Stomach (tissue), 9 donors: ENCODE data around the gene ZFHX3. TPM values are rescaled to one million over a fixed set of nuclear protein-coding genes. Genes with fewer than 3 reads are reported as not detected.

Experiments used
- DNase-seq, 2 donors: peaks; one replicate each; pipeline versions ENCODE4 v3.0.0 to v3.0.0-alpha.2; 2013 to 2019
- H3K27ac ChIP-seq, 5 donors: fragments of 200-600 bp in 4 of 5; sonication (generic) in 4 of 5; one replicate each; pipeline ENCODE4 v1.5.1; 2013 to 2019; ENCODE audit warnings: mild to moderate bottlenecking in 1 of 5, moderate library complexity in 1 of 5
- H3K27me3 ChIP-seq, 3 donors: fragments of 200-600 bp; sonication (generic); one replicate each; pipeline ENCODE4 v1.5.1; 2017 to 2019; ENCODE audit warnings: mixed run types in 1 of 3
- H3K36me3 ChIP-seq, 4 donors: fragments of 200-600 bp; sonication (generic); 1 replicate in 3 of 4; 2 replicates in 1 of 4; pipeline ENCODE4 v1.5.1; 2016 to 2019
- H3K4me1 ChIP-seq, 4 donors: fragments of 200-600 bp; sonication (generic); one replicate each; pipeline ENCODE4 v1.5.1; 2016 to 2019
- H3K4me3 ChIP-seq, 4 donors: fragments of 200-600 bp; sonication (generic) in 3 of 4; one replicate each; pipeline ENCODE4 v1.5.1; 2016 to 2019; ENCODE audit warnings: mild to moderate bottlenecking in 1 of 4
- H3K9me3 ChIP-seq, 4 donors: fragments of 200-600 bp; sonication (generic); one replicate each; pipeline ENCODE4 v1.5.1; 2016 to 2019
- EP300 ChIP-seq: sonication (generic); formaldehyde crosslinking; IDR thresholded peaks from one replicate; pipeline ENCODE4 v1.6.1; 2017; ENCODE audit warnings: antibody characterized with exemption
- POLR2A ChIP-seq, 4 donors: fragments of 450-650 bp; IDR thresholded peaks; one replicate each; pipeline ENCODE4 v1.6.1; 2016; ENCODE audit warnings: antibody characterized with exemption in 4 of 4, control low read depth in 2 of 4, mild to moderate bottlenecking in 1 of 4, moderate library complexity in 1 of 4
- POLR2AphosphoS5 ChIP-seq, 3 donors: sonication (generic); formaldehyde crosslinking; IDR thresholded peaks; one replicate each; pipeline ENCODE4 v1.6.1; 2016; ENCODE audit warnings: antibody characterized with exemption in 3 of 3
- WGBS, 5 donors: extraction: QIAGEN DNeasy Blood & Tissue Kit in 3 of 5; methylation state at CpG; one replicate each; pipeline versions ENCODE4 v1.1.5 to v1.1.7; 2013 to 2018; 5-methylcytosine and 5-hydroxymethylcytosine counted together
- intact Hi-C: fragments of 100-400 bp; cut with DNase I; formaldehyde crosslinking; loops from one replicate; pipeline ENCODE4 v1.15.1; 2023; ENCODE audit warnings: low total_unique reads
- polyA plus RNA-seq, 3 donors: library from polyadenylated mRNA; stranded (reverse); fragments of 200-250 nt; gene quantifications; one replicate each; pipeline ENCODE4 v1.2.3, GENCODE V29; 2013
- total RNA-seq, 5 donors: library from RNA; depleted of rRNA; stranded (reverse); fragments of >200 nt; gene quantifications; one replicate each; pipeline versions ENCODE4 v1.1.0 to v1.2.3, GENCODE V29; 2014 to 2016
- TF ChIP-seq, protein P1 (sequence below), 7 experiments: fragments of 450-650 bp in 4 of 7; fragments of 200-600 bp in 3 of 7; sonication (generic) in 3 of 7; IDR thresholded peaks; one replicate each; pipeline ENCODE4 v1.5.1; 2016 to 2019; ENCODE audit warnings: antibody characterized with exemption in 7 of 7, control low read depth in 2 of 7, mild to moderate bottlenecking in 1 of 7
- donor health status: healthy with polysubstance abuse.
- donor health status: Bipolar disorder and iron deficiency.
- donor health status: healthy.

ZFHX3 gene
- total and polyA plus RNA-seq, 8 donors: 1.1 to 27.5 (median 11.8) TPM

DNA sequence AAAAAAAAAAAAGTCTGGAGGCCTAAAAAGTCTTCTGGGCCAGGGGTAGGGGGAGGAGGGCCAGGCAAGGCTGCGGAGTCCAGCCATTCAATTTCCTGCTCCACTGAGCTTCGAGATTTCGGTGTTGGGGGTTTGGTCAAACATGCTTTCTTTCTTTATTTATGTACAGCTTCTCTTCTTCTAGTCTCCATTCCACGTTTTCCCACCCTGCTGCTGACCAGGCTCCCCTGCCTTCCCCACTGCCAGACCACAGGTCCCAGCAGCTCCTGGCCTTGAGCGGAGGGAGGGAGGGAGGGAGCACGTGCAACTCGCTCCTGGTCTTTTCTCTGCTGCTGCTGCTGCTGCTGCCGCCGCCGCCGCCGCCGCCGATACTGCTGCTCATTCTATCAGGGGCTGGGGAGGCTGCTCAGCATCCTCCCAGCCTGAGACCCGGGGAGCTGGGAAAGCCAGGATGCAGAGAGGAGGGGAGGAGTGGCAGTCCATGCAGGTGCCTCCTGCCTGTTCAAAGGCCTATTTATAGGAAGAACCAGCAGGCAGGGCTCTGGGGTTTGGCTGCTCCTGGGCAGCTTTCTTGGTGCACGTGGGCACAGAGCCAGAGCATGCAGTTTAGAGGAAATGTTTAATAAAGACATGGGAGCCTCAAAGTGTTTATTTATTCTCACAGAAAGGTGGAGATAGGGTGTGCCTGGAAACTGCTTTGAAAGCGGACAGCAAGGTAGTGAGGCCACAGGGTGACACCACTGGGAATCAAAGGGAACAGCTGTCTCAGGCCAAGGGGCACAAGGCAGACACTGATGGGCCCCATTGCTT is 23.4 kb upstream of the ZFHX3 start:
- Histone ChIP-seq H3K4me1 (peaks cover 20 to 54% (median 38%) of the 10 kb centered on the region in 4 donors), H3K9me3 (no peaks in the 10 kb centered on the region), H3K27ac (peak overlapping the region; percentile 19 to 87 (median 78)), H3K4me3 (peak overlapping the region; percentile 29 to 48 (median 37)), H3K27me3 (peaks cover 0 to 12% (median 10%) of the 10 kb centered on the region in 3 donors), H3K36me3 (no peaks in the 10 kb centered on the region)
- DNase-seq: peak; percentile 59 to 88
- WGBS, 5 donors: 3 to 5% (median 3%) methylated on average over 15 to 17 of the region's 17 CpGs
- intact Hi-C loops: no loop called here
- TF ChIP-seq, protein P1, sequence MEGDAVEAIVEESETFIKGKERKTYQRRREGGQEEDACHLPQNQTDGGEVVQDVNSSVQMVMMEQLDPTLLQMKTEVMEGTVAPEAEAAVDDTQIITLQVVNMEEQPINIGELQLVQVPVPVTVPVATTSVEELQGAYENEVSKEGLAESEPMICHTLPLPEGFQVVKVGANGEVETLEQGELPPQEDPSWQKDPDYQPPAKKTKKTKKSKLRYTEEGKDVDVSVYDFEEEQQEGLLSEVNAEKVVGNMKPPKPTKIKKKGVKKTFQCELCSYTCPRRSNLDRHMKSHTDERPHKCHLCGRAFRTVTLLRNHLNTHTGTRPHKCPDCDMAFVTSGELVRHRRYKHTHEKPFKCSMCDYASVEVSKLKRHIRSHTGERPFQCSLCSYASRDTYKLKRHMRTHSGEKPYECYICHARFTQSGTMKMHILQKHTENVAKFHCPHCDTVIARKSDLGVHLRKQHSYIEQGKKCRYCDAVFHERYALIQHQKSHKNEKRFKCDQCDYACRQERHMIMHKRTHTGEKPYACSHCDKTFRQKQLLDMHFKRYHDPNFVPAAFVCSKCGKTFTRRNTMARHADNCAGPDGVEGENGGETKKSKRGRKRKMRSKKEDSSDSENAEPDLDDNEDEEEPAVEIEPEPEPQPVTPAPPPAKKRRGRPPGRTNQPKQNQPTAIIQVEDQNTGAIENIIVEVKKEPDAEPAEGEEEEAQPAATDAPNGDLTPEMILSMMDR (IDR thresholded peaks at IDR 0.05): no peak
- TF ChIP-seq POLR2AphosphoS5 (IDR thresholded peaks at IDR 0.05) (no peak), POLR2A (IDR thresholded peaks at IDR 0.05) (no peak), EP300 (no peak)

- Histone ChIP-seq H3K27me3 (peaks cover 0 to 29% (median 26%) of the 10 kb centered on the region in 3 donors), H3K27ac (peak overlapping the region in 4 of 5 donors; percentile 78 to 87 (median 84)), H3K4me3 (no peak overlapping the region), H3K36me3 (no peaks in the 10 kb centered on the region), H3K9me3 (no peaks in the 10 kb centered on the region), H3K4me1 (peaks cover 28 to 70% (median 53%) of the 10 kb centered on the region in 4 donors)
- WGBS, 5 donors: 83 to 91% (median 87%) methylated on average over 5 of the region's 5 CpGs
- TF ChIP-seq, protein P1 (IDR thresholded peaks at IDR 0.05): no peak
- TF ChIP-seq EP300: no peak
- TF ChIP-seq POLR2AphosphoS5 (IDR thresholded peaks at IDR 0.05): no peak
- no peak for TF ChIP-seq POLR2A (IDR thresholded peaks at IDR 0.05)
- DNase-seq: no peak
- intact Hi-C loops: no loop called here
These were observed 21.8 kb upstream of the ZFHX3 start for GRCh38 chr16:73069581-73070262.

- intact Hi-C loops: no loop called here
- peaks cover 28 to 79% (median 61%) of the 10 kb centered on the region in 4 donors for H3K4me1 ChIP-seq
- peaks cover 0 to 38% (median 36%) of the 10 kb centered on the region in 3 donors for H3K27me3 ChIP-seq
- no peaks in the 10 kb centered on the region for H3K36me3 ChIP-seq
- no peaks in the 10 kb centered on the region for H3K9me3 ChIP-seq
- 63 to 84% (median 77%) methylated on average over 12 of the region's 12 CpGs for WGBS, 5 donors
- TF ChIP-seq, protein P1 (IDR thresholded peaks at IDR 0.05): no peak
- peak in 2 of 3 donors; percentile 4 to 37 for TF ChIP-seq POLR2AphosphoS5 (IDR thresholded peaks at IDR 0.05)
- DNase-seq: peak in 1 of 2 donors; percentile 87
- H3K27ac ChIP-seq: peak overlapping the region; percentile 41 to 87 (median 82)
- no peak overlapping the region for H3K4me3 ChIP-seq
These were observed 20.8 kb upstream of the ZFHX3 start for GRCh38 chr16:73068541-73069401.
